ENCODE measurements around the gene TAS2R20. TPM values are rescaled to one million over a fixed set of nuclear protein-coding genes. Genes with fewer than 3 reads are reported as not detected.

TAS2R20 gene
- polyA plus RNA-seq, 1 experiment = 0.67 TPM

GRCh38 chr12:10965476-10965875, 32.6 kb downstream of the TAS2R20 start:
- Histone ChIP-seq H3K4me3 (ENCODE audit: low read depth, low read length) (no peak overlapping the region), H3K27ac (ENCODE audit: low read depth, low read length) (no peak overlapping the region), H3K9me3 (ENCODE audit: control insufficient read depth, insufficient read depth, low read length) (no peaks in the 10 kb centered on the region; the same call in 1 of the 2 replicates), H3K27me3 (ENCODE audit: control insufficient read depth, insufficient read depth, low read length) (no peaks in the 10 kb centered on the region)
- TF ChIP-seq CTCF (IDR thresholded peaks at IDR 0.05; ENCODE audit: low read depth, low read length) = no peak
- no peak for DNase-seq (ENCODE audit: low read depth, low spot score)
- ChIA-PET CTCF (interaction anchor here (0.5 kb wide), 1 partner anchor 223 kb away, joined by 3 read pairs; no protein-coding TSS in a partner anchor), POLR2A (no interaction called here)

- Histone ChIP-seq H3K4me3 (ENCODE audit: low read depth, low read length) (no peak overlapping the region), H3K9me3 (ENCODE audit: control insufficient read depth, insufficient read depth, low read length) (no peaks in the 10 kb centered on the region; the same call in 1 of the 2 replicates), H3K27ac (ENCODE audit: low read depth, low read length) (no peak overlapping the region), H3K27me3 (ENCODE audit: control insufficient read depth, insufficient read depth, low read length) (no peaks in the 10 kb centered on the region)
- no peak for DNase-seq (ENCODE audit: low read depth, low spot score)
- POLR2A ChIA-PET = no interaction called here
- no peak for TF ChIP-seq CTCF (IDR thresholded peaks at IDR 0.05; ENCODE audit: low read depth, low read length)
- CTCF ChIA-PET = interaction anchor here (1.2 kb wide), 1 partner anchor 189 kb away, joined by 4 read pairs; no protein-coding TSS in a partner anchor
Observed at GRCh38 chr12:10960211-10960610, 37.9 kb downstream of the TAS2R20 start.

DNA sequence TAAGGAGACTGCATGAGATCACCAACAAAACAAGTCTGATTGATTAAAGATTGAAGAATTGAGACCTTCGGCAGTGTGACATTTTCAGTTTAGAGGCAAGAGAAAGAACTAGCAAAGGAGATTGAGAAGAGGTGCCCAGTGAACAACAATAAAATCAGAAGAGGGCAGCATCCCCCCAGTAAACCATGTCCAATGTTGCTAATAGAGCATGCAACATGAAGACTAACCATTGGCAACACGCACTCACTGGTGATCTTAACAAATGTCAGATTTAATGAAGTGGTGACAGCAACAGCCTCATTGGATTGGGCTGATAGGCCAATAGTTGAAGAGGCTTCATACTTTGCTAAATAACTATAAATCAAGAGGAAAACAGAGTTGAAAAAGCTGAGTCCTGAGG, 38.3 kb downstream of the TAS2R20 start:
- H3K9me3 ChIP-seq (ENCODE audit: control insufficient read depth, insufficient read depth, low read length) = no peaks in the 10 kb centered on the region; the same call in 1 of the 2 replicates
- no peak overlapping the region for H3K27ac ChIP-seq (ENCODE audit: low read depth, low read length)
- no peak overlapping the region for H3K4me3 ChIP-seq (ENCODE audit: low read depth, low read length)
- CTCF ChIA-PET = interaction anchor here (1.2 kb wide), 1 partner anchor 189 kb away, joined by 4 read pairs; no protein-coding TSS in a partner anchor
- no peaks in the 10 kb centered on the region for H3K27me3 ChIP-seq (ENCODE audit: control insufficient read depth, insufficient read depth, low read length)
- POLR2A ChIA-PET = no interaction called here
- TF ChIP-seq CTCF (IDR thresholded peaks at IDR 0.05; ENCODE audit: low read depth, low read length) = no peak
- no peak for DNase-seq (ENCODE audit: low read depth, low spot score)

- Histone ChIP-seq H3K9me3 (ENCODE audit: control insufficient read depth, insufficient read depth, low read length) (no peaks in the 10 kb centered on the region; the same call in 1 of the 2 replicates), H3K27ac (ENCODE audit: low read depth, low read length) (no peak overlapping the region), H3K27me3 (ENCODE audit: control insufficient read depth, insufficient read depth, low read length) (no peaks in the 10 kb centered on the region), H3K4me3 (ENCODE audit: low read depth, low read length) (no peak overlapping the region)
- ChIA-PET POLR2A (no interaction called here), CTCF (interaction anchor here (0.8 kb wide), 1 partner anchor 11 kb away, joined by 3 read pairs; no protein-coding TSS in a partner anchor)
- no peak for TF ChIP-seq CTCF (IDR thresholded peaks at IDR 0.05; ENCODE audit: low read depth, low read length)
- no peak for DNase-seq (ENCODE audit: low read depth, low spot score)
Observed at GRCh38 chr12:10957741-10958140, 40.4 kb downstream of the TAS2R20 start.

- no peak for DNase-seq (ENCODE audit: low read depth, low spot score)
- ChIA-PET POLR2A (no interaction called here), CTCF (no interaction called here)
- no peak overlapping the region for H3K4me3 ChIP-seq (ENCODE audit: low read depth, low read length)
- no peaks in the 10 kb centered on the region for H3K9me3 ChIP-seq (ENCODE audit: control insufficient read depth, insufficient read depth, low read length)
- no peak overlapping the region for H3K27ac ChIP-seq (ENCODE audit: low read depth, low read length)
- no peaks in the 10 kb centered on the region for H3K27me3 ChIP-seq (ENCODE audit: control insufficient read depth, insufficient read depth, low read length)
- no peak for TF ChIP-seq CTCF (IDR thresholded peaks at IDR 0.05; ENCODE audit: low read depth, low read length)
Observed at GRCh38 chr12:10956085-10956484, 42.0 kb downstream of the TAS2R20 start.
